ENCODE measurements around the gene CACNG4. TPM values are rescaled to one million over a fixed set of nuclear protein-coding genes. Genes with fewer than 3 reads are reported as not detected.

CACNG4 gene
- total RNA-seq, 1 donor = not detected

GRCh38 chr17:67050066-67050465 lies 85.6 kb downstream of the CACNG4 start:
- H3K4me2 ChIP-seq (ENCODE audit: insufficient read depth, low read length) = no peak overlapping the region
- peaks cover 5% of the 10 kb centered on the region for H3K9me3 ChIP-seq (ENCODE audit: low read depth, low read length)
- no peak overlapping the region for H2AFZ ChIP-seq (ENCODE audit: low read length)
- no peaks in the 10 kb centered on the region for H4K20me1 ChIP-seq (ENCODE audit: insufficient read depth, low read length)
- H3K27ac ChIP-seq (ENCODE audit: low read depth, low read length) = no peak overlapping the region
- no peaks in the 10 kb centered on the region for H3K79me2 ChIP-seq (ENCODE audit: insufficient read depth, low read length)
- H3K36me3 ChIP-seq (ENCODE audit: insufficient read depth, low read length) = no peaks in the 10 kb centered on the region
- H3K27me3 ChIP-seq (ENCODE audit: insufficient read depth, low read length) = no peaks in the 10 kb centered on the region
- no peak for DNase-seq (ENCODE audit: insufficient read length, low spot score, missing footprints)
- TF ChIP-seq CTCF (IDR thresholded peaks at IDR 0.05; ENCODE audit: extremely low read depth, low read depth, low read length) = no peak
- H3K4me1 ChIP-seq (ENCODE audit: insufficient read depth, low read length) = no peaks in the 10 kb centered on the region
- H3K4me3 ChIP-seq (ENCODE audit: insufficient read depth, low read length) = no peak overlapping the region

DNA sequence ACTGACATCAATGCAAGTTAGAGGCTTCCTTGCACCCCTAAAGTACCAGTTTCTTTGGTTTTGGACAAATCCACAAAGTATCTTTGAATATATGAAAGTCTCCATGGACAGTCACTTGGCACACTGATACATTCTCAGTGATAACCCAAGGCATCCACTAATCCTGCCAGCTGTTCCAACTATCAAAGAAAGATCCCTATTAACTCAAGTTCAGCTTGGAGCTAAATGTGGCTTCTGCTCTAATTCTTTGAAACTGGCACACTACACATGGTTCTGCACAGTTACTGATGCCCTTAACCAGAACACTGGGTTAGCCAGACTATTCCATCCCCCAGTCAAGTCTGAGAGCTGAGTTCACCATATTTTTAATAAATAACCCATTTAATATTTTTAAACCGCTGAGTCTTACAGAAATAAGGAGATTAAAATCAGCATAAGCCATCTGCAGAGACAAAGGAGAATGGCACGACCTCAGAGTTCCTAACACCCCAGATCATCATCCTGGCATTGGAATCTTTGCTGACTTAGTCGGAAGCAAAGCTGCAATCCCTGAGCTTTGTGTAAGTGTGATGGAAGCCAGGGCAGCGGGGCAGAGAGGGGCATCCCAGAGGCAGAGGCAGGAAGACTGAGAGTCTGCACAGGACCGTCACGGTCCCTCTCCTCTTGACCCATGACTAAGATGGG lies 86.1 kb downstream of the CACNG4 start:
- H2AFZ ChIP-seq (ENCODE audit: low read length) = no peak overlapping the region
- no peak overlapping the region for H3K27ac ChIP-seq (ENCODE audit: low read depth, low read length)
- no peaks in the 10 kb centered on the region for H3K79me2 ChIP-seq (ENCODE audit: insufficient read depth, low read length)
- no peaks in the 10 kb centered on the region for H4K20me1 ChIP-seq (ENCODE audit: insufficient read depth, low read length)
- no peak overlapping the region for H3K4me2 ChIP-seq (ENCODE audit: insufficient read depth, low read length)
- DNase-seq (ENCODE audit: insufficient read length, low spot score, missing footprints) = peak; percentile 43
- H3K9me3 ChIP-seq (ENCODE audit: low read depth, low read length) = peaks cover 5% of the 10 kb centered on the region
- H3K4me3 ChIP-seq (ENCODE audit: insufficient read depth, low read length) = no peak overlapping the region
- H3K27me3 ChIP-seq (ENCODE audit: insufficient read depth, low read length) = no peaks in the 10 kb centered on the region
- no peak for TF ChIP-seq CTCF (IDR thresholded peaks at IDR 0.05; ENCODE audit: extremely low read depth, low read depth, low read length)
- H3K4me1 ChIP-seq (ENCODE audit: insufficient read depth, low read length) = no peaks in the 10 kb centered on the region
- H3K36me3 ChIP-seq (ENCODE audit: insufficient read depth, low read length) = no peaks in the 10 kb centered on the region

DNA sequence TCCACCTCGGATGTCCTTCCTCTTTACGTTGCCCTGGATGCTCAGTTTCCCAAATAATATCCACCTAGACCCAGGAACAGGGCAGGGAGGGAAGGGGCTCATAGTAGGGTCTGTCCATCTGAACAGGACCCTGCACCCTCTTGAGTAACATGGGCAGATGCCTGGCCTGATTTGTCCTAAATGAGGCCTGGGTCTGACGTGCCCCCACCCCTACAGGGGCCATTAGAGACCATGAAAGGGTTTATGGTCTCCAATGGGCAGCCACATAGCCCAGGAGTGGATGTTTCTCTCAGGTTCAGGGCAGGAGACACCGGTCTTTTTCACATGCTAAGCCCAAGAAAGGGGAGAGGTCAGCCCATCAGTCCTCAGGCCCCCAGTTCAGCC lies 86.6 kb downstream of the CACNG4 start:
- Histone ChIP-seq H3K27ac (ENCODE audit: low read depth, low read length) (no peak overlapping the region), H3K9me3 (ENCODE audit: low read depth, low read length) (peaks cover 5% of the 10 kb centered on the region), H3K79me2 (ENCODE audit: insufficient read depth, low read length) (no peaks in the 10 kb centered on the region), H2AFZ (ENCODE audit: low read length) (no peak overlapping the region), H3K4me2 (ENCODE audit: insufficient read depth, low read length) (no peak overlapping the region), H3K4me1 (ENCODE audit: insufficient read depth, low read length) (no peaks in the 10 kb centered on the region), H3K4me3 (ENCODE audit: insufficient read depth, low read length) (no peak overlapping the region), H3K36me3 (ENCODE audit: insufficient read depth, low read length) (no peaks in the 10 kb centered on the region), H4K20me1 (ENCODE audit: insufficient read depth, low read length) (no peaks in the 10 kb centered on the region), H3K27me3 (ENCODE audit: insufficient read depth, low read length) (no peaks in the 10 kb centered on the region)
- no peak for TF ChIP-seq CTCF (IDR thresholded peaks at IDR 0.05; ENCODE audit: extremely low read depth, low read depth, low read length)
- no peak for DNase-seq (ENCODE audit: insufficient read length, low spot score, missing footprints)

DNA sequence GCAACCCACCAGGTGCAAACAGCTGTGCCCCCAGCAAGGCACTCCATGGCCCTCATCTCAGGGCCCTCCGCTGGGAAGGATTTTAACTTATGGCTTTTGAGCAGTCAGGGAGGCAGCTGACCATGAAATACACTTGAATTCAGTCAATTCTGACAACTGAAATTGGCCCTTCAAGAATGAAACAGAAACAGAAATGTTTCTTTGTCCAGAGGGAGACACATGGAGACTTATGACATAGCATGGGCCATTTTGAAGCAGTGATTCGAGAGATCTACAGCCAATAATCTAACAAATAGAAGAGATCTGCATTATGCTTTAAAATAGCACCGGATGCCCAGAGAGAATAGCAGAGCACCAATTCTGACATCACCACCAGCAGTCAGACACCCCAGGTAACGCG lies 87.3 kb downstream of the CACNG4 start:
- no peak for DNase-seq (ENCODE audit: insufficient read length, low spot score, missing footprints)
- H3K27ac ChIP-seq (ENCODE audit: low read depth, low read length) = no peak overlapping the region
- no peaks in the 10 kb centered on the region for H4K20me1 ChIP-seq (ENCODE audit: insufficient read depth, low read length)
- H3K36me3 ChIP-seq (ENCODE audit: insufficient read depth, low read length) = no peaks in the 10 kb centered on the region
- no peaks in the 10 kb centered on the region for H3K4me1 ChIP-seq (ENCODE audit: insufficient read depth, low read length)
- no peak overlapping the region for H3K4me2 ChIP-seq (ENCODE audit: insufficient read depth, low read length)
- peaks cover 5% of the 10 kb centered on the region for H3K9me3 ChIP-seq (ENCODE audit: low read depth, low read length)
- H2AFZ ChIP-seq (ENCODE audit: low read length) = no peak overlapping the region
- H3K79me2 ChIP-seq (ENCODE audit: insufficient read depth, low read length) = no peaks in the 10 kb centered on the region
- TF ChIP-seq CTCF (IDR thresholded peaks at IDR 0.05; ENCODE audit: extremely low read depth, low read depth, low read length) = no peak
- H3K4me3 ChIP-seq (ENCODE audit: insufficient read depth, low read length) = no peak overlapping the region
- no peaks in the 10 kb centered on the region for H3K27me3 ChIP-seq (ENCODE audit: insufficient read depth, low read length)
